ENCODE measurements around the gene KRTAP4-1. TPM values are rescaled to one million over a fixed set of nuclear protein-coding genes. Genes with fewer than 3 reads are reported as not detected.
"Not testable (repeated sequence)": the region's sequence is repeated elsewhere in the genome, so short reads cannot be mapped to it uniquely, and the experiment has no call there.

KRTAP4-1 gene
- total RNA-seq, 6 experiments from 2014 or later, result not detected

GRCh38 chr17:41151525-41151924 is 33.2 kb downstream of the KRTAP4-1 start:
- Mint-ChIP-seq H3K27me3 (ENCODE audit: insufficient read depth) (no peaks in the 10 kb centered on the region), H3K9me3 (no peaks in the 10 kb centered on the region), H3K27ac (no peak overlapping the region), H3K4me3 (no peak overlapping the region), H3K36me3 (ENCODE audit: low read depth) (no peaks in the 10 kb centered on the region), H3K4me1 (ENCODE audit: low read depth) (peaks cover 12% of the 10 kb centered on the region)
- no peak for DNase-seq
- TF ChIP-seq CTCF (IDR thresholded peaks at IDR 0.05), result no peak

- Mint-ChIP-seq H3K27ac (no peak overlapping the region), H3K36me3 (ENCODE audit: low read depth) (no peaks in the 10 kb centered on the region), H3K27me3 (ENCODE audit: insufficient read depth) (no peaks in the 10 kb centered on the region), H3K9me3 (no peaks in the 10 kb centered on the region), H3K4me3 (no peak overlapping the region), H3K4me1 (ENCODE audit: low read depth) (peaks cover 7% of the 10 kb centered on the region)
- TF ChIP-seq CTCF (IDR thresholded peaks at IDR 0.05), result no peak
- no peak for DNase-seq
These were observed 34.7 kb downstream of the KRTAP4-1 start for GRCh38 chr17:41150026-41150425.

GRCh38 chr17:41149652-41149985 is 35.1 kb downstream of the KRTAP4-1 start, which contains the start of gene KRTAP4-5:
TSS of gene KRTAP4-5 (minus strand) at chr17:41149825. CDS start at chr17:41149767, 58 bp downstream.
- Mint-ChIP-seq H3K27me3 (ENCODE audit: insufficient read depth) (no peaks in the 10 kb centered on the region), H3K9me3 (no peaks in the 10 kb centered on the region), H3K27ac (no peak within 1 kb of the TSS), H3K4me3 (no peak within 1 kb of the TSS), H3K36me3 (ENCODE audit: low read depth) (no peaks in the 10 kb centered on the region), H3K4me1 (ENCODE audit: low read depth) (peaks cover 7% of the 10 kb centered on the region)
- no peak for DNase-seq
- no peak for TF ChIP-seq CTCF (IDR thresholded peaks at IDR 0.05)

- H3K36me3 Mint-ChIP-seq (ENCODE audit: low read depth); H3K27ac Mint-ChIP-seq; DNase-seq: not testable (repeated sequence)
These were observed 35.6 kb downstream of the KRTAP4-1 start for GRCh38 chr17:41148971-41149651.

GRCh38 chr17:41147531-41148204 is 37.0 kb downstream of the KRTAP4-1 start:
- Mint-ChIP-seq H3K27ac (no peak overlapping the region), H3K27me3 (ENCODE audit: insufficient read depth) (no peaks in the 10 kb centered on the region), H3K36me3 (ENCODE audit: low read depth) (peaks cover 15% of the 10 kb centered on the region), H3K4me1 (ENCODE audit: low read depth) (peaks cover 7% of the 10 kb centered on the region), H3K9me3 (peaks cover 16% of the 10 kb centered on the region), H3K4me3 (no peak overlapping the region)
- no peak for DNase-seq
- TF ChIP-seq CTCF (IDR thresholded peaks at IDR 0.05), result no peak

More at GRCh38 chr17:41148971-41149651, 35.6 kb downstream of the KRTAP4-1 start:
- H3K9me3 Mint-ChIP-seq; H3K4me1 Mint-ChIP-seq (ENCODE audit: low read depth); H3K4me3 Mint-ChIP-seq; H3K27me3 Mint-ChIP-seq (ENCODE audit: insufficient read depth): not testable (repeated sequence)

GRCh38 chr17:41145261-41145660 is 39.5 kb downstream of the KRTAP4-1 start:
- no peak for TF ChIP-seq CTCF (IDR thresholded peaks at IDR 0.05)
- Mint-ChIP-seq H3K4me1 (ENCODE audit: low read depth) (peaks cover 23% of the 10 kb centered on the region), H3K27me3 (ENCODE audit: insufficient read depth) (no peaks in the 10 kb centered on the region), H3K9me3 (peaks cover 30% of the 10 kb centered on the region), H3K4me3 (no peak overlapping the region), H3K36me3 (ENCODE audit: low read depth) (peaks cover 25% of the 10 kb centered on the region), H3K27ac (no peak overlapping the region)
- no peak for DNase-seq

Measured in HFFc6 (cell line).